Cardiac septum (tissue), 1 donor: Measurements from ENCODE around the gene SERPINE2. TPM values are rescaled to one million over a fixed set of nuclear protein-coding genes. Genes with fewer than 3 reads are reported as not detected.

Source experiments
- DNase-seq: peaks from one replicate; pipeline ENCODE4 v3.0.0-alpha.2; 2020; ENCODE audit warnings: low spot score
- intact Hi-C: fragments of 100-400 bp; cut with DNase I; formaldehyde crosslinking; loops from one replicate; pipeline ENCODE4 v1.14.0; 2022
- total RNA-seq: library from RNA; stranded (reverse); fragmentation: NEBNext Ultra II Directional; extraction: Animal tissue kit (Norgen Biotek cat#: 25700); gene quantifications from one replicate; pipeline ENCODE4 v1.2.1, GENCODE V29; 2021
- donor health status: DM: no; HTN: no; CAD: no.

The SERPINE2 gene
- total RNA-seq, 1 donor from 2014 or later, result 91.5 TPM

DNA sequence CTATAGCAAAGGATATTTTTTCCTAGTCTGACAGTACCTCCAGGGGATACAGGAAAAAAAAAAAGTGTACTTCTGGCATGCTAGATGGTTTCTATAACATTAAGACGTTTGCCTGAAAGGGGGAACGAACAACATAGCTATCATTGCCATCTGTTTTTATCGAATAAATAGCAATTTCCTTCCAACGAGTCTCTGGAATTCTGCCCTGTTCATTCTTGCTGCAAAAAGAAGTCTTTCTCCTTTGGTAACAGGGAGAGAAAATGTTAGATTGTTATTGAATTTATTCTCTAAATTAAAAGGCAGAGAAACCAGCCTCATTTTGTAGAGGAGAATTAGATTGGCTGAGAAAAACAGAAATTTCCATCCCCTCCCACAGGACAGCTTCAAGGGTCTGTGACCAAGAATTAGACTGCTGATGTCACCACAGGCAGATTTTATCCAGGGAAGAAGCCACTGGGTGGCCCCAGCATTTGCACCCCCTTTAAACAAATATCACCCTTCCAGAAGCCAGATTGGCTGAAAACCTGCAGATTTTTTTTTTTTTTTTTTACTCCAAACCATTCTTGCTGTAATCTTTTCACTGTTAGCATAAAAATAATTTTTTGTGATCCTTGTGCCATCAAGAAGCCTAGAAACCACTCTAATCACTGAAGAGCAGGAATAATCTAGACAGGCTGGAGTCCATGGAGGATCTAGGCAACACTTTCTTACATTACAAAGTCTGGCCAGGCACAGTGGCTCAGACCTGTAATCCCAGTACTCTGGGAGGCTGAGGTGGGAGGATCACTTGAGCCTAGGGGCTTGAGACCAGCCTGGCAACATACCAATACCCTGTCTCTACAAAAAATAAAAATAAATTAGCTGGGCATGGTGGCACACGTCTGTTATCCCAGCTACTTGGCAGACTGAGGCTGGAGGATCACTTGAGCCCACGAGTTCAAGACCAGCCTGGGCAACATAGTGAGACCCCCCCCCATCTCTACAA is 106.0 kb downstream of the SERPINE2 start:
- intact Hi-C loops, result no loop called here
- DNase-seq, result no peak

GRCh38 chr2:223930103-223930976 is 108.7 kb downstream of the SERPINE2 start:
- intact Hi-C loops, result no loop called here
- DNase-seq, result no peak

DNA sequence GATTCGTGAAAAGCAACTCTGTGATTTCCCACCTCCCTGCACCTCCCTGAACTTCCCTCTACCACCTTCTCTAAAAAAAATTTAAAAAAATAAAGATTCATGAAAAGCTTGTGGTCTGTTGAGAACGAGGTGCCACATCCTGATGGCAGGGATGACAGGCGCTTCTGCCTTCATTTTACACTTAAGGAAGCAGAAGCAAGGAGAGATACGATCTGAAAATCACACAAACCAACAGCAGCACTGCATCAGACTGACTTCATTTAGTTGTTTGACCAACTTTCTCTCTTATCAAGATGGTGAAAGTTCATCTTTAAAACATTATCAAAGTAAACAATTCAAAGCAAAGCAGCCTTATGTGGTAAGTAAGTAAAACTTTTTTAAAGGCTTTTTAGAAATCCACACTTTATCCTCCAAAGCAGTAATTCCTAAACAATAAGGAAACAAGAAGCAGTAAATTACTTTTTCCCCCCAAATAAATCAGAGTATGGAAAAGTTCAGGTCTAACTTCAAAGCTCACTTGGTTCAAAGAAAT is 109.4 kb downstream of the SERPINE2 start:
- intact Hi-C loops, result no loop called here
- no peak for DNase-seq

GRCh38 chr2:223928113-223929006 is 110.7 kb downstream of the SERPINE2 start:
- no peak for DNase-seq
- intact Hi-C loops, result no loop called here

DNA sequence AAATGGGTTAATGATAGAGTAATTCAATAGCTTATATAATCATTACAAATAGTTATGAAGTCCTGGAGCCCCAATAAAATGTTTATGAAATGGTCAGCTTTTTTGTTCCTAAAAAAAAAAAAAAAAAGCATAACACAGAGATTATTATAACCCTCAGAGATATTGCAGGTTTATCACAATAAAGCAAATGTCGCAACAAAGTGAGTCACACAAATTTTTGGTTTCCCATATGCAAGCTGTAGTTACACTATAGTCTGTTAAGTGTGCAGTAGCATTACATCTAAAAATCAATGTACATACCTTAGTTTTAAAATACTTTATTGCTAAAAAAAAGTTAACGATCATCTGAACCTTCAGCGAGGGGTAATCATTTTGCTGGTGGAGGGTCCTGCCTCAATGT is 114.0 kb downstream of the SERPINE2 start:
- intact Hi-C loops, result no loop called here
- no peak for DNase-seq

Other genes starting within 250 kb of the SERPINE2 start
- gene AP1S3, start 201.7 kb downstream of the SERPINE2 start, total RNA-seq, result 0.19 TPM
- 16.4 TPM for gene WDFY1, start 94.0 kb downstream of the SERPINE2 start, total RNA-seq
- gene MRPL44, start 81.8 kb downstream of the SERPINE2 start, total RNA-seq, result 34.2 TPM